HG02852 (cell line): ENCODE measurements around the gene EDA2R.

ENCODE experiments used
- ATAC-seq: cut with Tn5 transposase; IDR thresholded peaks from one replicate; pipeline ENCODE4 v1.9.1; 2021; ENCODE audit warnings: mild to moderate bottlenecking, moderate library complexity; ENCODE audit not compliant: unreplicated experiment

Gene EDA2R, protein sequence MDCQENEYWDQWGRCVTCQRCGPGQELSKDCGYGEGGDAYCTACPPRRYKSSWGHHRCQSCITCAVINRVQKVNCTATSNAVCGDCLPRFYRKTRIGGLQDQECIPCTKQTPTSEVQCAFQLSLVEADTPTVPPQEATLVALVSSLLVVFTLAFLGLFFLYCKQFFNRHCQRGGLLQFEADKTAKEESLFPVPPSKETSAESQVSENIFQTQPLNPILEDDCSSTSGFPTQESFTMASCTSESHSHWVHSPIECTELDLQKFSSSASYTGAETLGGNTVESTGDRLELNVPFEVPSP

DNA sequence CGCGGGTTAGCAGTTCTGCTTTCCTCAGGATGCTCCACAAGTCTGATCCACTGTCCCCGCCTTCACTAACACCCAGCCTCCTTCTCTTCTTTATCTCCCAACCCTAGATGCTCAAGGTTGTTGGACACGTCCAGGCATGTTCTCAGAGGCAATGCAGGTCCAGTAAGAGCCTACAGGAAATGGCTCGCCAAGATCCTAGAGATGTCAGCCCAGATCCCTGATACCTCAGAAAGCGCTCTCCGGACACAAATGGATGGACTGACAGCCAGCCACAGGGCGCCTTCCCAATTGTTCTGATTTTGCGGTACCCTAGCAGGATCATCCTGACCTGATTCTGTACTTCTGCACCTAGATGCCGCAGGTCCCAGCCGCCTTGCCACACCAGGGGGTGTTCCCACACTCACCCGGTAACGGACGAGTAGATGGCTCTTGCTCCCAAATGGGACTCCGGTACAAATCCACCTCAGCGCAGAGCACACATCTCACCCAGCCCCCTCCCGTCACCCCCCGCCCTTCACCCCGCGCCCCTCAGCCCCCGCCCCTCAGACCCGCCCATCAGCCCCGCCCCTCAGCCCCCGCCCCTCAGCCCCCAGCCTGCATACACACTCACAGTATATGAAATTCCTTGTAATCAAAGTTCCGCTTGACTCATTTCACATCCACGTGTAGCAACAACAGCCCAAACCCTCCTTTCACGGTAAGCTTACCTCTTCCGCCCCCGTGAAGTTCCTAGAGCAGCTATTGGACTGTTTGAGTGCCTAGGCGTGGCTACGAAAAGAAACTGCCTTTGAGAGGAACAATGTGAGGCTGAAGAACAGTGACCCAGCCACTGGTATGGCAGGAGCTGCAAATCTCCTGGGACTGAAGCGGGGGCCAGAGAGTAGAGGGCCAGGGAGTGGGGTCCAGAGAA, at the start of gene EDA2R:
TSS of gene EDA2R (minus strand) at position 488 of the 910 bp plus-strand sequence. CDS start 23,058 bp downstream, outside the sequence.
- peak; percentile 88 for ATAC-seq

GRCh38 chrX:66684196-66684595, 45.3 kb upstream of the EDA2R start:
- no peak for ATAC-seq

DNA sequence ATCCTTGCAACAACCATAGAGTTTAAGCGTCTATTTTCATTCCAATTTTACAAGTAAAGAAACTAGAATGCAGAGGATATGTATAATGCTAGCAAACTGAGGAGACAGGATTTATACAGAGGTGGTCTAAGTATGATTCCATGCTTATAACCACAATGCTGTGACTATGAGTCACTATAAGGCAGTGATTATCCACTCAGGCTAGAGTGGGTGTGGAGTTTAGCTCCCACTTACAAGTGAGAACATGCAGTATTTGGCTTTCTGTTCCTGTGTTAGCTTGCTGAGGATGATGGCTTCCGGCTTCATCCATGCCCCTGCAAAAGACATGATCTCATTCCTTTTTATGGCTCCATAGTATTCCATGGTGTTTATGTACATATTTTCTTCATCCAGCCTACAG, 41.6 kb upstream of the EDA2R start:
- ATAC-seq = no peak

GRCh38 chrX:66677430-66677829, 38.6 kb upstream of the EDA2R start:
- no peak for ATAC-seq

- ATAC-seq = no peak
Measured at GRCh38 chrX:66676990-66677389, 38.1 kb upstream of the EDA2R start.

- no peak for ATAC-seq
Measured at GRCh38 chrX:66676413-66676812, 37.5 kb upstream of the EDA2R start.

DNA sequence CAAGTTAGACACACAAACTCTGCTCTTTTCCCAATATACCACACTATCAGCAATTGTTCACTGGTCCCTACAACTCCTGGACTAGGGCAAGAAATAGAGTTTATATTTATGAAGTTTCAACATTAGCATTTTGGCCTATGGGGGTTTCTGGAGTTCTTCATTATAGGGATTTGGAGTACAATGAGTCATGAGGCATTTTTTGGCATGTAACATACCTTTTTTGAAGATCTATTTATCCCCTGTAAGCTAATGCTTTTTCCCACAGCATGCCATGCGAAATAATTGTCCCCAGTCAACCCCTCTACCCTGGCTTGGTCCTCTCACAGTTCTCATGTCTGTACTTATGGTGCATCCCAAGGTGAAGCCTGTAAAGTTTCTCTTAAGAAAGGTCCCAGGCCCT, 36.7 kb upstream of the EDA2R start:
- ATAC-seq = no peak

- no peak for ATAC-seq
Measured at GRCh38 chrX:66674506-66674905, 35.6 kb upstream of the EDA2R start.

- ATAC-seq = no peak
Measured at GRCh38 chrX:66672106-66672505, 33.2 kb upstream of the EDA2R start.

DNA sequence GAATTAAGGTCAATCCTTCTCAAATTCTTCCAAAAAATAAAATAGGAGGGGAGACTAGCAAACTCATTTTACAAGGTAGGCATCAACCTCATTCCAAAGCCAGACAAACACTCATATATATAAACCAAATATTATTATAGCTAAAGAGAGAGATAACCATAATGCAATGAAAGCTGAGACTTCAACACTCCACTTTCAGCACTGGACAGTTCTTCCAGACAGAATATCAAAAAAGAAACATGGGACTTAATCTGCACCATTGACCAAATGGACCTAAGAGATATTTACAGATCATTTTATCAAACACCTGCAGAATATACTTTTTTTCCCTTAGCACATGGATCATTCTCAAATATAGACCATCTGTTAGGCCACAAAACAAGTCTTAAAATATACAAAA, 15.5 kb upstream of the EDA2R start:
- ATAC-seq = no peak

DNA sequence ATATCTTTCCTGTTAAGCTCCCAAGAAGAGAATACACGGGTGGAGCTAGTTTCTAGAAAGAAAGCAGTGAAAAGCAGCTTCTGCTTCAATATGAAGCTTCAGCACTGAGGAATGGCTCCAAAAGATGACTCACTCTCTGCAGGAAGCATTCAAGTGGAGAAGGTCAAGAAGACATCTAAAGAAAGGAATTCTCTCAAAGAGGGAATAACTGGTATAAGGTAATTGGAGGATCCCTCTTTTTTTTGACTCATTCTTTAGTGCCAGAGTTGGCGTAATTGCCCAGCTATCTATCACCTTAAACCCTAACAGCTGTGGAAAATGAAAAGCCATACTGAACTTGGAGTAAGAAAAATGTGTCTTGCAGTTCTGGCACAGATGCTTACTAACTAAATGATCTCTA, 3.5 kb downstream of the EDA2R start:
- no peak for ATAC-seq

GRCh38 chrX:66634272-66634671, 4.6 kb downstream of the EDA2R start:
- ATAC-seq = no peak

DNA sequence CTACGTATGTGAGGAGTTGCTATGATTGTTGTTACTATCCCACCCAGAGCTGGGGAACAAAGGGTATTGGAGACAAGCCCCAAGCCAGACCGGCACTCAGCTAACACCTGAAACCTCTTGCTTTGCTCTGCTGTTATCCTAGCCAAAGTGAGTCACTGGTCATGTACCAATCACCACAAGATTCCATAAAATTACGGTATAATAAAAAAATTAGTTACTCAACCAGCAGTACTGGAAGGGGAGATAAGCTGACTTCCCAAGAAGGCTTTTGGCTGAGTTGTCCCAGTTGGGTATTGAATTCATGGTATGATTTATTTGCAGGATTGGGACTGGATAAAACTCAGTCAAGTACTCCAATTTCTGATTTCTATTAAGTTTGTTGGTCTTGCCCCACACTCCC, 5.3 kb downstream of the EDA2R start:
- no peak for ATAC-seq

DNA sequence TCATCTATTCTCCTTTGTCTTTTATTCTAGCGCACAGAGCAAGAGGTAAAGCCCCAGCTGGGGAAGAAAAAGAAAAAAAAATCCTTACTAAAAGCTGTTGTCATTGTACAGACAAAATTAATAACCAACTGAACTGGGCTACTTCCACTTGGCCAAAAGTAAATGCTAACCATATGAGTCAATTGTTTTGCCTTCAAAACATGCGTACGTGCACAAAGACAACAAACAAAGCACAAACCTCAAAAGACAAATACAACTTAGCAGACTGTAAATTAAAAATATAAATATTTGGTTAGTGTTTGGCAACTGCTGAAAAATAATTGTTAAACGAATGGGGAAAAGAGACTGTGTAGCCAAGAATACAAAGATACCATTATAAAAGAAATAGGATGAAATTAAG, 5.9 kb downstream of the EDA2R start:
- ATAC-seq = no peak

DNA sequence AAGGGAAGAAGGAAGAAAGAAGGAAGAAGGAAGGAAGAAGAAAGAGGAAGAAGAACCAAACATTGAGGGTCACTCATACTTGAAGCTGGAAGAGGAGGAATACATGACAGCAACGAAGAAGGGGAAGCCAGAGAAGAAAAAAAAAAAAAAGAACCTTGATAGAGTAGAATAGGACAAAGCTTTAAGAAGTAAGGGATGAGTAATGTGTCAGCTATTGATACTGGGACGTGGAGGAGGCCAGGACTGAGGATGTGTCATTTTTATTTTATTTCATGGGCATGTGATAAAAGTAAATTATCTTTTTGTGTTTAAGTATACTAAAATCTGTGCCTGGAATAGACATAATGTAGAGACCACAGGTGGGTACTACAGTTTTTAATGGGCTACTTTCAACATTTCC, 6.4 kb downstream of the EDA2R start:
- ATAC-seq = no peak

DNA sequence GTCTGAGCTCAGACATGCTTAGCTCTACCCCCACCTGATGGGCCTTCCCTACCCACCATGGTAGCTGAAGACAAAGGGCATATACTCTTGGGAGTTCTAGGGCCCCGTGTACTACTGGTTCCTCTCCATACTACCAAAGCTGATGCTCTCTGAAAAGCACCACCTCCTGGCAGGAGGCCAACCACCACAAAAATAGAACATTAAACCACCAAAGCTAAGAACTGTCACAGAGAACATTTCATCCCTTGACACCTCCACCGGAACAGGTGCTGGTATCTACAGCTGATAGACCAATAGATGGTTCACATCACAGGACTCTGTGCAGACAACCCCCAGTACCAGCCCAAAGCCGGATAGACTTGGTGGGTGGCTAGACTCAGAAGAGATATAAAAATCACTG, 13.4 kb downstream of the EDA2R start:
- ATAC-seq = peak; percentile 70

- no peak for ATAC-seq
Measured at GRCh38 chrX:66622209-66622608, 16.7 kb downstream of the EDA2R start.

DNA sequence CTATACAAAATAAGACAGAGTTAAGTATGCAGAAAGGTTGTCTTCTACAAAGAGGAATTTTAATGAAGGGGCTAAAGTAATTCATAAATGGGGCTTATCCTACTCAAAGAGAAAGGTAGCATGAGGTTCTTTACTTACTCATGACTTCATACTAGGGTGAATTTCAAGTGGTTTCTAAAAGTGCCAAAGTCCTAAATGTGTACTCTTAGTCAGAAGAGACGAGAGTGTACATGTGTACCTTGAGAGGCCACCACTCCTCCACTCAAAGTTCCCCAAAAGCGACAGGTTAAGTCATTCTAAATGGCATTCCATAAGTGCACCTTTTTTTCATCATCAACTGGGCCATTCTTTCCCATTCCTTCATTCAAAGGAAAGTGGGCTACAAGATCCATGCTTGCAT, 21.9 kb downstream of the EDA2R start:
- no peak for ATAC-seq

GRCh38 chrX:66602381-66602938, 36.4 kb downstream of the EDA2R start:
- ATAC-seq = no peak

- no peak for ATAC-seq
Measured at GRCh38 chrX:66601522-66601921, 37.4 kb downstream of the EDA2R start.

GRCh38 chrX:66579219-66579618, 59.7 kb downstream of the EDA2R start:
- ATAC-seq = no peak

DNA sequence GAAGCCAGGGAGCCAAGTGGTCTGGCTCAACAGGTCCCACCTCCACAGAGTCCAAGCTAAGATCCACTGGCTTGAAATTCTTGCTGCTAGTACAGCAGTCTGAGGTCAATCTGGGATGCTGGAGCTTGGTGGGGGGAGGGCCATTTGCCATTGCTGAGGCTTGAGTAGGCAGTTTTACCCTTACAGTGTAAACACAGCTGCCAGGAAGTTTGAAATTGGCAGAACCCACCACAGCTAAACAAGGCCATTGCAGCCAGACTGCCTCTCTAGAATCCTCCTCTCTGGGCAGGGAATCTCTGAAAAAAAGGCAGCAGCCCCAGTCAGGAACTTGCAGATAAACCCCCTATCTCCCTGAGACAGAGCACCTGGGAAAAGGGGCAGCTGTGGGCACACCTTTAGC, 84.9 kb downstream of the EDA2R start:
- no peak for ATAC-seq
